Peyer's patch (tissue), 4 donors: ENCODE data around the gene CDK15. TPM values are rescaled to one million over a fixed set of nuclear protein-coding genes. Genes with fewer than 3 reads are reported as not detected.

Experiments
- DNase-seq, 3 donors: peaks; one replicate each; pipeline ENCODE4 v3.0.0-alpha.2; 2017 to 2019
- H3K27ac ChIP-seq, 4 donors: fragments of 200-600 bp; sonication (generic); one replicate each; pipeline ENCODE4 v1.5.1; 2016 to 2019
- H3K27me3 ChIP-seq, 2 donors: fragments of 200-600 bp; sonication (generic); one replicate each; pipeline ENCODE4 v1.5.1; 2019
- H3K36me3 ChIP-seq, 3 donors: fragments of 200-600 bp; sonication (generic); one replicate each; pipeline ENCODE4 v1.5.1; 2016 to 2019
- H3K4me1 ChIP-seq, 4 donors: fragments of 200-600 bp; sonication (generic); one replicate each; pipeline ENCODE4 v1.5.1; 2016 to 2019
- H3K4me3 ChIP-seq, 4 donors: fragments of 200-600 bp; sonication (generic); 1 replicate in 3 of 4; 2 replicates in 1 of 4; pipeline ENCODE4 v1.5.1; 2016 to 2019; ENCODE audit warnings: mild to moderate bottlenecking in 1 of 4
- H3K9me3 ChIP-seq, 4 donors: fragments of 200-600 bp; sonication (generic); one replicate each; pipeline ENCODE4 v1.5.1; 2016 to 2019; ENCODE audit warnings: mild to moderate bottlenecking in 1 of 4
- POLR2A ChIP-seq, 2 donors: fragments of 450-650 bp; IDR thresholded peaks; one replicate each; pipeline ENCODE4 v1.5.1; 2017; ENCODE audit warnings: antibody characterized with exemption in 2 of 2, mild to moderate bottlenecking in 2 of 2, moderate library complexity in 2 of 2
- total RNA-seq, 4 donors: library from RNA; depleted of rRNA; stranded (reverse); fragments of >200 nt; gene quantifications; one replicate each; pipeline ENCODE4 v1.1.0, GENCODE V29; 2016
- TF ChIP-seq, protein P1 (sequence below), 6 experiments: fragments of 450-650 bp in 4 of 6; fragments of 200-600 bp in 2 of 6; sonication (generic) in 1 of 6; IDR thresholded peaks; one replicate each; pipeline ENCODE4 v1.5.1; 2017 to 2019; ENCODE audit warnings: antibody characterized with exemption in 6 of 6, mild to moderate bottlenecking in 3 of 6, moderate library complexity in 1 of 6

CDK15 gene
- total RNA-seq, 4 donors from 2014 or later, result 0.27 to 9.9 (median 1.0) TPM; not detected in 1

DNA sequence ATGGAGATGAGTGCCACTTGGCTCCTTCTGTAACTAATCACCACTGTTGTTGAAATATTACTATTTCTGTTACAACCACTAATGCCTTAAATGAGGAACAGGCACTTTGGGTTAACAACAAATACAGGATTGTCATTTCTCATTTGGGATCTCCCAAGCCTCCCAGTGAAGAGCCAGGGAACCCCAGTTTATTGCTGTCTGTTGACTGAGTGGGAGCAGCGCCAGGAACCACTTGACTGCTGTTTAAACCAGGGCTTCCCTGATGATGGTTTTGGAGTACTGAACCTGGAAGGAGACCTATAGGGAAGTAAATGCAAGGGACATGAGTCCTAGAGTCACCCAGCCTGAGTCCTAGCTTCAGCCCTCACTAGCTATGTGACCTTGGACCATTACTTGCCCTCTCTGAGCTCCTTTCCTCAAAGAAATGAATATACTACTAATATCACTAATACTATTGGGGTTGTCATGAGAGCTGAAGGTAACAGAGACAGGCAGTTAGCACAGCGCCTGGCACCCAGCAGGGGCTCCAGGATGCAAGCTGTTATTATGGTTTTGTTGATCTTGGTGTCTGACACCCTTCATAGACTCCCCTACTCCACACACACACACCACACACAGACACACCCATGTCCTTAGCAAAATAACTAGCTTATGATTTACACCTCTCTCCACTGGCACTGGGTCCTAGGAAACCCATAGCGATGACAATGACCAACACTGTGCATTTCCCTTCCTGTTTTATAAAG is 123.1 kb downstream of the CDK15 start:
- DNase-seq, result no peak
- TF ChIP-seq, protein P1, sequence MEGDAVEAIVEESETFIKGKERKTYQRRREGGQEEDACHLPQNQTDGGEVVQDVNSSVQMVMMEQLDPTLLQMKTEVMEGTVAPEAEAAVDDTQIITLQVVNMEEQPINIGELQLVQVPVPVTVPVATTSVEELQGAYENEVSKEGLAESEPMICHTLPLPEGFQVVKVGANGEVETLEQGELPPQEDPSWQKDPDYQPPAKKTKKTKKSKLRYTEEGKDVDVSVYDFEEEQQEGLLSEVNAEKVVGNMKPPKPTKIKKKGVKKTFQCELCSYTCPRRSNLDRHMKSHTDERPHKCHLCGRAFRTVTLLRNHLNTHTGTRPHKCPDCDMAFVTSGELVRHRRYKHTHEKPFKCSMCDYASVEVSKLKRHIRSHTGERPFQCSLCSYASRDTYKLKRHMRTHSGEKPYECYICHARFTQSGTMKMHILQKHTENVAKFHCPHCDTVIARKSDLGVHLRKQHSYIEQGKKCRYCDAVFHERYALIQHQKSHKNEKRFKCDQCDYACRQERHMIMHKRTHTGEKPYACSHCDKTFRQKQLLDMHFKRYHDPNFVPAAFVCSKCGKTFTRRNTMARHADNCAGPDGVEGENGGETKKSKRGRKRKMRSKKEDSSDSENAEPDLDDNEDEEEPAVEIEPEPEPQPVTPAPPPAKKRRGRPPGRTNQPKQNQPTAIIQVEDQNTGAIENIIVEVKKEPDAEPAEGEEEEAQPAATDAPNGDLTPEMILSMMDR (IDR thresholded peaks at IDR 0.05), result no peak
- no peak for TF ChIP-seq POLR2A (IDR thresholded peaks at IDR 0.05)
- H3K27ac ChIP-seq, result no peak overlapping the region
- no peaks in the 10 kb centered on the region for H3K9me3 ChIP-seq
- H3K36me3 ChIP-seq, result no peaks in the 10 kb centered on the region
- no peak overlapping the region for H3K4me3 ChIP-seq
- no peaks in the 10 kb centered on the region for H3K27me3 ChIP-seq
- no peaks in the 10 kb centered on the region for H3K4me1 ChIP-seq

DNA sequence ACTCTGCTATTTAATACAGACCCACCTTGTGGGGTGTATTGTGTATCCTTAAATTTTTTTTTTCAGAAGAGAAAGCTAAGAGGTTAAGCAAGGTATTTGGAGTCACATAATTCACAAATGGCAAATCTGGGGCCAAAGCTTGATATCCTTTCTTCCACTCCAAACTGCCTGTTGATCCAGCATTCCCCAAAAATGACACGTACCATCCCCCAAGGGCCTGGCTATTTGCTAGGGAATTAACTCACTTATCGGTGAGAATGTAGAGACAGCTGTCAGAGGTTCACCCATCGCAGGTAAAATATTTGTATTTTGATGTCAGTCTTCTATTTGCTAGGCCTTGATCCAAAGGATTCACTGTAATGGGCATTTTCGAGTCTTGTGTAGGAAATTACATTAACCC is 123.7 kb downstream of the CDK15 start:
- Histone ChIP-seq H3K27me3 (no peaks in the 10 kb centered on the region), H3K4me3 (no peak overlapping the region), H3K4me1 (no peaks in the 10 kb centered on the region), H3K36me3 (no peaks in the 10 kb centered on the region), H3K27ac (no peak overlapping the region), H3K9me3 (no peaks in the 10 kb centered on the region)
- TF ChIP-seq, protein P1 (IDR thresholded peaks at IDR 0.05), result no peak
- TF ChIP-seq POLR2A (IDR thresholded peaks at IDR 0.05), result no peak
- no peak for DNase-seq

DNA sequence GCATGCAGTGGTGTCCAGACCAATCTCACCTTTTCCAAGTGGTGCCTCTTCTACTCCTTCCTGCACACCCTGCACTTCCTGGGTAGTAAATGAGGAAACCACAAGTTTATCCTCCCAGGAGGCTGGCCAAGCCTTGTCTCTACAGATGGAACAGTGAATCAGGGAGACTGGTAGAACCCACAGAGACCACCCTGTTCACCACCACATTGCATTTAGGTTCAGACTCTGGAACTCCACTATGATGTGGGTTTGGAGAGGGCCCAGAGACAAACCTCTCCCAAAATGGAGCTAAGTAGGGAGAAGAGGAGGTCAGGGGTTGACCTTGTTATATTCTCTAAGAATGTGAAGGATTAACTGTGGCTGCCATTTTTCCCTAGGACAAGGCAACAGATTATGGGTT is 124.5 kb downstream of the CDK15 start:
- no peak overlapping the region for H3K4me3 ChIP-seq
- no peaks in the 10 kb centered on the region for H3K27me3 ChIP-seq
- no peaks in the 10 kb centered on the region for H3K9me3 ChIP-seq
- H3K27ac ChIP-seq, result no peak overlapping the region
- H3K36me3 ChIP-seq, result no peaks in the 10 kb centered on the region
- H3K4me1 ChIP-seq, result no peaks in the 10 kb centered on the region
- TF ChIP-seq POLR2A (IDR thresholded peaks at IDR 0.05), result no peak
- TF ChIP-seq, protein P1 (IDR thresholded peaks at IDR 0.05), result no peak
- no peak for DNase-seq

DNA sequence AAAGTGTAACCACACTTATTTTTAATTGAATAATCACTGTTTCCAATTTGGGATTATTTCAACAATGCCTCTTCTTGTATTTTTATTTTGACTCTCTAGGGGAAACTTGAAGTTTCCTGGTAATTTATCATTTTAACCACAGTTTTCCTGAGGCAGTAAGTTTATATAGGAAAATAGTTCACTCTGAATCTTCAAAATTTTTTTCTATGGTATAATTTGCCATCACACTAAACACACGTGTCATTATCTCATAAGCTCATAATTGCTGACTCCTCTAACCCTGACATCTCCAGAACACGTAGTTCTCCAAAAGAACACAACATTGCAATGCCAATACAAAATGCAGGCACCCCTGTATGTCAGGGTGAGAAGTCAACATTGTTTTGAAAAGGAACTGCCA is 125.1 kb downstream of the CDK15 start:
- H3K4me3 ChIP-seq, result no peak overlapping the region
- H3K27ac ChIP-seq, result no peak overlapping the region
- no peaks in the 10 kb centered on the region for H3K9me3 ChIP-seq
- H3K27me3 ChIP-seq, result no peaks in the 10 kb centered on the region
- no peak for DNase-seq
- TF ChIP-seq, protein P1 (IDR thresholded peaks at IDR 0.05), result no peak
- no peak for TF ChIP-seq POLR2A (IDR thresholded peaks at IDR 0.05)
- peaks cover 0 to 6% (median 0%) of the 10 kb centered on the region in 4 donors for H3K4me1 ChIP-seq
- no peaks in the 10 kb centered on the region for H3K36me3 ChIP-seq

DNA sequence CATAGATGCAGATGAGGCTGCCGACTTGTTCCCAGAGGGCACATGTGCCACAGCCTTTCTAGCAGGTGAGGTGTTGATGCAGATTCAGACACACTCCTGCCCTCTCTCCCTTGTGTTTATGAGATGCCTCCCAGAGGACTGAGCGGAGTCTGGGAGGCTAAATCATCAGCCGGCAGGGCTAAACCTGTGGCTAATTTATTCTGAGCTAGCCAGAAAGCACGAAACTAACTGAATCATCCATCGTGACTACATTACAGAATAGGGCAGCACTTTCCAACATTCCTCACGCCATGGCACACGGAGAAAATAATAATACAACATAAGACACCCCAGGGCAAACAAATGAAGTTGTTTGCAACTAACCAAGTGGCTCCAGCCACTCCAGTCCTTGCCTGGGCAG is 125.6 kb downstream of the CDK15 start:
- Histone ChIP-seq H3K36me3 (no peaks in the 10 kb centered on the region), H3K27ac (no peak overlapping the region), H3K4me3 (no peak overlapping the region), H3K27me3 (no peaks in the 10 kb centered on the region), H3K4me1 (peaks cover 0 to 6% (median 0%) of the 10 kb centered on the region in 4 donors), H3K9me3 (no peaks in the 10 kb centered on the region)
- TF ChIP-seq, protein P1 (IDR thresholded peaks at IDR 0.05), result no peak
- TF ChIP-seq POLR2A (IDR thresholded peaks at IDR 0.05), result no peak
- no peak for DNase-seq
